ENCODE results near the gene FAM9A. TPM values are rescaled to one million over a fixed set of nuclear protein-coding genes. Genes with fewer than 3 reads are reported as not detected.
"Not testable (repeated sequence)": the region's sequence is repeated elsewhere in the genome, so short reads cannot be mapped to it uniquely, and the experiment has no call there.

The FAM9A gene
- total RNA-seq, 2 donors from 2014 or later = 1.3 TPM; not detected in 1

GRCh38 chrX:8811611-8812010 is 10.4 kb upstream of the FAM9A start:
- intact Hi-C loops (cut with DNase I) = loop anchor here (10.0 kb wide), 1 partner anchor 1303 kb away; no protein-coding TSS in a partner anchor
- WGBS = 48% methylated on average over 3 of the region's 3 CpGs
- no peaks in the 10 kb centered on the region for H3K27me3 ChIP-seq (replicated peaks; ENCODE audit: insufficient read depth)
- TF ChIP-seq POLR2A (IDR thresholded peaks at IDR 0.05) (no peak), POLR2AphosphoS5 (IDR thresholded peaks at IDR 0.05) (no peak), CTCF (IDR thresholded peaks at IDR 0.05) (no peak)
- no peak for DNase-seq (ENCODE audit: low spot score)
- no peaks in the 10 kb centered on the region for H3K9me3 ChIP-seq
- H3K4me3 ChIP-seq = no peak overlapping the region
- no peak overlapping the region for H3K27ac ChIP-seq
- H3K4me1 ChIP-seq (replicated peaks) = no peaks in the 10 kb centered on the region
- no peaks in the 10 kb centered on the region for H3K36me3 ChIP-seq

- TF ChIP-seq POLR2AphosphoS5 (IDR thresholded peaks at IDR 0.05) (no peak), CTCF (IDR thresholded peaks at IDR 0.05) (no peak), POLR2A (IDR thresholded peaks at IDR 0.05) (no peak)
- H3K27ac ChIP-seq = no peak overlapping the region
- H3K9me3 ChIP-seq = no peaks in the 10 kb centered on the region
- H3K27me3 ChIP-seq (replicated peaks; ENCODE audit: insufficient read depth) = no peaks in the 10 kb centered on the region
- no peaks in the 10 kb centered on the region for H3K4me1 ChIP-seq (replicated peaks)
- intact Hi-C loops (cut with DNase I) = no loop called here
- DNase-seq (ENCODE audit: low spot score) = no peak
- no peak overlapping the region for H3K4me3 ChIP-seq
- H3K36me3 ChIP-seq = no peaks in the 10 kb centered on the region
These were observed 7.5 kb upstream of the FAM9A start for GRCh38 chrX:8808661-8809060.

GRCh38 chrX:8805974-8806373 is 4.8 kb upstream of the FAM9A start:
- 86% methylated on average over 4 of the region's 4 CpGs for WGBS
- no peak for DNase-seq (ENCODE audit: low spot score)
- intact Hi-C loops (cut with DNase I) = no loop called here

GRCh38 chrX:8805046-8805445 is 3.9 kb upstream of the FAM9A start:
- no peak overlapping the region for H3K4me3 ChIP-seq
- no peak for DNase-seq (ENCODE audit: low spot score)
- H3K36me3 ChIP-seq = no peaks in the 10 kb centered on the region
- TF ChIP-seq POLR2AphosphoS5 (IDR thresholded peaks at IDR 0.05) = no peak
- no peak for TF ChIP-seq POLR2A (IDR thresholded peaks at IDR 0.05)
- TF ChIP-seq CTCF (IDR thresholded peaks at IDR 0.05) = no peak
- no peaks in the 10 kb centered on the region for H3K9me3 ChIP-seq
- H3K27ac ChIP-seq = no peak overlapping the region
- 75% methylated on average over 2 of the region's 2 CpGs for WGBS
- H3K4me1 ChIP-seq (replicated peaks) = no peaks in the 10 kb centered on the region
- no peaks in the 10 kb centered on the region for H3K27me3 ChIP-seq (replicated peaks; ENCODE audit: insufficient read depth)
- intact Hi-C loops (cut with DNase I) = no loop called here

More at GRCh38 chrX:8805974-8806373, 4.8 kb upstream of the FAM9A start:
- no peaks in the 10 kb centered on the region for H3K9me3 ChIP-seq
- H3K27me3 ChIP-seq (replicated peaks; ENCODE audit: insufficient read depth) = no peaks in the 10 kb centered on the region
- H3K36me3 ChIP-seq = no peaks in the 10 kb centered on the region
- no peaks in the 10 kb centered on the region for H3K4me1 ChIP-seq (replicated peaks)
- no peak overlapping the region for H3K27ac ChIP-seq
- TF ChIP-seq CTCF (IDR thresholded peaks at IDR 0.05) = no peak
- TF ChIP-seq POLR2AphosphoS5 (IDR thresholded peaks at IDR 0.05) = no peak
- TF ChIP-seq POLR2A (IDR thresholded peaks at IDR 0.05) = no peak
- no peak overlapping the region for H3K4me3 ChIP-seq

GRCh38 chrX:8803326-8803725 is 2.1 kb upstream of the FAM9A start:
- TF ChIP-seq CTCF (IDR thresholded peaks at IDR 0.05) (no peak), POLR2A (IDR thresholded peaks at IDR 0.05) (no peak), POLR2AphosphoS5 (IDR thresholded peaks at IDR 0.05) (no peak)
- no peak overlapping the region for H3K4me3 ChIP-seq
- no peak for DNase-seq (ENCODE audit: low spot score)
- no peaks in the 10 kb centered on the region for H3K4me1 ChIP-seq (replicated peaks)
- H3K27ac ChIP-seq = no peak overlapping the region
- intact Hi-C loops (cut with DNase I) = no loop called here
- WGBS = 57% methylated on average over 3 of the region's 3 CpGs
- H3K27me3 ChIP-seq (replicated peaks; ENCODE audit: insufficient read depth) = no peaks in the 10 kb centered on the region
- no peaks in the 10 kb centered on the region for H3K9me3 ChIP-seq
- H3K36me3 ChIP-seq = no peaks in the 10 kb centered on the region

GRCh38 chrX:8800351-8800750 is 832 bp downstream of the FAM9A start:
- H3K36me3 ChIP-seq; intact Hi-C loops (cut with DNase I); H3K4me3 ChIP-seq; DNase-seq (ENCODE audit: low spot score); H3K27ac ChIP-seq; H3K27me3 ChIP-seq (replicated peaks; ENCODE audit: insufficient read depth); H3K9me3 ChIP-seq; H3K4me1 ChIP-seq (replicated peaks): not testable (repeated sequence)
- WGBS = 96% methylated on average over 6 of the region's 15 CpGs

GRCh38 chrX:8799281-8799680 is 1.9 kb downstream of the FAM9A start:
- H3K27ac ChIP-seq; DNase-seq (ENCODE audit: low spot score); H3K9me3 ChIP-seq; intact Hi-C loops (cut with DNase I); H3K4me3 ChIP-seq; H3K4me1 ChIP-seq (replicated peaks); H3K36me3 ChIP-seq; H3K27me3 ChIP-seq (replicated peaks; ENCODE audit: insufficient read depth): not testable (repeated sequence)
- WGBS = no CpG with 5 or more reads among the region's 13 CpGs

- H3K36me3 ChIP-seq; intact Hi-C loops (cut with DNase I); H3K9me3 ChIP-seq; H3K4me3 ChIP-seq; DNase-seq (ENCODE audit: low spot score); H3K4me1 ChIP-seq (replicated peaks); H3K27ac ChIP-seq; H3K27me3 ChIP-seq (replicated peaks; ENCODE audit: insufficient read depth): not testable (repeated sequence)
- 95% methylated on average over 7 of the region's 16 CpGs for WGBS
These were observed 2.5 kb downstream of the FAM9A start for GRCh38 chrX:8798702-8799101.

All from prostate gland (tissue), 2 donors.